Measurements from ENCODE around the gene EN2. TPM values are rescaled to one million over a fixed set of nuclear protein-coding genes. Genes with fewer than 3 reads are reported as not detected.
A peak's percentile ranks its signal among the peaks of the same experiment; 100 is the strongest.

EN2 gene
- total and polyA plus RNA-seq, 11 donors, result 0.06 to 0.08 TPM; not detected in 9

GRCh38 chr7:155477476-155477875 lies 19.5 kb downstream of the EN2 start:
- TF ChIP-seq, protein P1, sequence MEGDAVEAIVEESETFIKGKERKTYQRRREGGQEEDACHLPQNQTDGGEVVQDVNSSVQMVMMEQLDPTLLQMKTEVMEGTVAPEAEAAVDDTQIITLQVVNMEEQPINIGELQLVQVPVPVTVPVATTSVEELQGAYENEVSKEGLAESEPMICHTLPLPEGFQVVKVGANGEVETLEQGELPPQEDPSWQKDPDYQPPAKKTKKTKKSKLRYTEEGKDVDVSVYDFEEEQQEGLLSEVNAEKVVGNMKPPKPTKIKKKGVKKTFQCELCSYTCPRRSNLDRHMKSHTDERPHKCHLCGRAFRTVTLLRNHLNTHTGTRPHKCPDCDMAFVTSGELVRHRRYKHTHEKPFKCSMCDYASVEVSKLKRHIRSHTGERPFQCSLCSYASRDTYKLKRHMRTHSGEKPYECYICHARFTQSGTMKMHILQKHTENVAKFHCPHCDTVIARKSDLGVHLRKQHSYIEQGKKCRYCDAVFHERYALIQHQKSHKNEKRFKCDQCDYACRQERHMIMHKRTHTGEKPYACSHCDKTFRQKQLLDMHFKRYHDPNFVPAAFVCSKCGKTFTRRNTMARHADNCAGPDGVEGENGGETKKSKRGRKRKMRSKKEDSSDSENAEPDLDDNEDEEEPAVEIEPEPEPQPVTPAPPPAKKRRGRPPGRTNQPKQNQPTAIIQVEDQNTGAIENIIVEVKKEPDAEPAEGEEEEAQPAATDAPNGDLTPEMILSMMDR (IDR thresholded peaks at IDR 0.05), result no peak
- TF ChIP-seq POLR2A (IDR thresholded peaks at IDR 0.05), result no peak
- WGBS, 4 donors, result 67 to 82% (median 75%) methylated on average over 4 of the region's 4 CpGs
- intact Hi-C loops (cut with DNase I), result no loop called here
- H3K4me3 ChIP-seq, result no peak overlapping the region
- DNase-seq, result no peak
- H3K9me3 ChIP-seq, result peaks cover 0 to 12% (median 0%) of the 10 kb centered on the region in 12 donors
- no peak for ATAC-seq
- H3K4me1 ChIP-seq, result peaks cover 0 to 5% (median 0%) of the 10 kb centered on the region in 12 donors
- H3K27me3 ChIP-seq, result peaks cover 12 to 90% (median 51%) of the 10 kb centered on the region in 9 donors
- no peaks in the 10 kb centered on the region for H3K36me3 ChIP-seq
- H3K27ac ChIP-seq, result no peak overlapping the region

DNA sequence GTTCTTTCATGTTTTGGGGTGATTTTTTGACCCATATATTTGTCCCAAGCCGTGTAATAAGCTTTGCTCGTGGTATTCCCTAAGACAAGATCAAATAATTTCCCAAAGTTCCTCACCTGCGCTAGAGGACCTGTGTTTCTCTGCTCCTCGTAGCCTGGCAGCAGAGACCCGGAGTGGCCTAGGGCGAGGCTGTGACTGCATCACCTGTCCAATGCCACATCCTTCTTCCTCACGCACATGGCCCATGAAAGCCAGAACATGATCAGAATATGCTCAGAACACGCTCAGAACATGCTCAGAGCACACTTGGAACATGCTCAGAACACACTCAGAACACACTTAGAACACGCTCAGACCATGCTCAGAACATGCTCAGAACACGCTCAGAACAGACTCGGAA lies 23.8 kb downstream of the EN2 start:
- DNase-seq (no peak), ATAC-seq (no peak)
- Histone ChIP-seq H3K27me3 (peaks cover 0 to 81% (median 26%) of the 10 kb centered on the region in 9 donors), H3K4me1 (peaks cover 0 to 4% (median 0%) of the 10 kb centered on the region in 12 donors), H3K4me3 (no peak overlapping the region), H3K27ac (no peak overlapping the region), H3K9me3 (no peaks in the 10 kb centered on the region), H3K36me3 (no peaks in the 10 kb centered on the region)
- 91 to 94% (median 93%) methylated on average over 11 of the region's 11 CpGs for WGBS, 4 donors
- TF ChIP-seq, protein P1 (IDR thresholded peaks at IDR 0.05), result no peak
- no peak for TF ChIP-seq POLR2A (IDR thresholded peaks at IDR 0.05)
- intact Hi-C loops (cut with DNase I), result no loop called here

GRCh38 chr7:155482511-155483183 lies 24.7 kb downstream of the EN2 start:
- H3K4me1 ChIP-seq, result peaks cover 0 to 4% (median 0%) of the 10 kb centered on the region in 12 donors
- H3K9me3 ChIP-seq, result no peaks in the 10 kb centered on the region
- no peak for TF ChIP-seq POLR2A (IDR thresholded peaks at IDR 0.05)
- TF ChIP-seq, protein P1 (IDR thresholded peaks at IDR 0.05), result no peak
- no peak overlapping the region for H3K4me3 ChIP-seq
- intact Hi-C loops (cut with DNase I), result no loop called here
- ATAC-seq (peak in 1 of 4 donors; percentile 76), DNase-seq (no peak)
- peaks cover 0 to 84% (median 26%) of the 10 kb centered on the region in 9 donors for H3K27me3 ChIP-seq
- WGBS, 4 donors, result 47 to 60% (median 56%) methylated on average over 17 of the region's 17 CpGs
- H3K36me3 ChIP-seq, result no peaks in the 10 kb centered on the region
- no peak overlapping the region for H3K27ac ChIP-seq

- intact Hi-C loops (cut with DNase I), result no loop called here
- Histone ChIP-seq H3K4me1 (peaks cover 0 to 4% (median 0%) of the 10 kb centered on the region in 12 donors), H3K36me3 (no peaks in the 10 kb centered on the region), H3K27me3 (peaks cover 0 to 87% (median 26%) of the 10 kb centered on the region in 9 donors), H3K4me3 (no peak overlapping the region), H3K27ac (no peak overlapping the region), H3K9me3 (no peaks in the 10 kb centered on the region)
- 28 to 39% (median 37%) methylated on average over 13 of the region's 13 CpGs for WGBS, 4 donors
- TF ChIP-seq POLR2A (IDR thresholded peaks at IDR 0.05), result no peak
- TF ChIP-seq, protein P1 (IDR thresholded peaks at IDR 0.05), result no peak
- DNase-seq (no peak), ATAC-seq (peak in 2 of 4 donors; percentile 16 to 54)
Observed at GRCh38 chr7:155483245-155483644, 25.3 kb downstream of the EN2 start.
